NCI-H526 (cell line): ENCODE results near the gene KDM6B.
"Not testable (repeated sequence)": the region's sequence is repeated elsewhere in the genome, so short reads cannot be mapped to it uniquely, and the experiment has no call there.

Source experiments
- DNase-seq, 2 experiments: peaks; one replicate each; lab custom pipeline; 2025; lab: John Stamatoyannopoulos, UW

The KDM6B gene

GRCh38 chr17:7833795-7834541 is at the start of gene KDM6B:
KDM6B (plus strand) TSS chr17:7834217; CDS start chr17:7845555, 11,338 bp downstream.
- DNase-seq: peak; percentile 31 to 93

GRCh38 chr17:7786866-7787265 is 47.2 kb upstream of the KDM6B start:
- no peak for DNase-seq

- DNase-seq: no peak
Measured at GRCh38 chr17:7789131-7789530, 44.9 kb upstream of the KDM6B start.

GRCh38 chr17:7790150-7790549 is 43.9 kb upstream of the KDM6B start:
- DNase-seq: no peak

GRCh38 chr17:7792611-7793010 is 41.4 kb upstream of the KDM6B start:
- no peak for DNase-seq

- DNase-seq: no peak
Measured at GRCh38 chr17:7794075-7794663, 39.8 kb upstream of the KDM6B start.

- no peak for DNase-seq
Measured at GRCh38 chr17:7797976-7798375, 36.0 kb upstream of the KDM6B start.

GRCh38 chr17:7798839-7799238 is 35.2 kb upstream of the KDM6B start:
- no peak for DNase-seq

- DNase-seq: no peak
Measured at GRCh38 chr17:7803981-7804380, 30.0 kb upstream of the KDM6B start.

GRCh38 chr17:7806587-7806986 is 27.4 kb upstream of the KDM6B start:
- no peak for DNase-seq

GRCh38 chr17:7807206-7807605 is 26.8 kb upstream of the KDM6B start:
- DNase-seq: no peak

GRCh38 chr17:7809086-7809790 is 24.8 kb upstream of the KDM6B start:
- no peak for DNase-seq

- not testable (repeated sequence) for DNase-seq
Measured at GRCh38 chr17:7809791-7810343, 24.1 kb upstream of the KDM6B start.

GRCh38 chr17:7811251-7811650 is 22.8 kb upstream of the KDM6B start:
- no peak for DNase-seq

GRCh38 chr17:7814969-7815368 is 19.0 kb upstream of the KDM6B start:
- no peak for DNase-seq

- no peak for DNase-seq
Measured at GRCh38 chr17:7816926-7817642, 16.9 kb upstream of the KDM6B start.

GRCh38 chr17:7817643-7817964 is 16.4 kb upstream of the KDM6B start:
- no peak for DNase-seq

GRCh38 chr17:7818026-7818425 is 16.0 kb upstream of the KDM6B start:
- no peak for DNase-seq

GRCh38 chr17:7818746-7819645 is 15.0 kb upstream of the KDM6B start:
- no peak for DNase-seq

- DNase-seq: no peak
Measured at GRCh38 chr17:7820231-7820630, 13.8 kb upstream of the KDM6B start.

GRCh38 chr17:7822126-7822525 is 11.9 kb upstream of the KDM6B start:
- DNase-seq: no peak
